Measurements from ENCODE around the gene CROCC.

The CROCC gene

GRCh38 chr1:16982902-16983301 is 61.2 kb downstream of the CROCC start:
- DNase-seq, result no peak
- CTCF ChIA-PET, result interaction anchor here (0.6 kb wide), 1 partner anchor 65 kb away, joined by 3 read pairs; no protein-coding TSS in a partner anchor
- Mint-ChIP-seq H3K4me3 (no peak overlapping the region), H3K9me3 (no peaks in the 10 kb centered on the region), H3K27me3 (peaks cover 60% of the 10 kb centered on the region), H3K4me1 (peaks cover 9% of the 10 kb centered on the region), H3K27ac (no peak overlapping the region), H3K36me3 (peaks cover 7% of the 10 kb centered on the region)

DNA sequence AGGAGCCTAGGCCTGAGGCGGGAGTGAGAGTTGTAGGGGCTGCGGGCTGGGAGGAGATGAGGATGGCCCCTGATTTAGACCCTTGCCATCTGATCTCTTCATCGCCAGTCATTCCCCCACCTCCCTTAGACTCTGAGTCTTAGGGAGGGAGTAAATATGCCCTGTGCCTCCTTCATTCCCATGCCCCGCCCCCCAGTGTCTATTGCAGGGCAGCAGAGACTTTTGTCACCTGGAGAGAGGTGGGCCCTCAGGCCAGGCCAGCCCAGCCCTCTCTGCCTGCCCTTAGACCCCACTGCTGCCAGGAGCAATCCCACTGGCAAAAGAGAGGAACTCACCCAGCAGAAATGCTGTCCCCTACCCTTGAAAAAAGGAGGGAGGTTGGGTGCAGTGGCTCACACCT is 61.9 kb downstream of the CROCC start:
- CTCF ChIA-PET, result interaction anchor here (0.6 kb wide), 1 partner anchor 64 kb away, joined by 3 read pairs; no protein-coding TSS in a partner anchor
- no peak overlapping the region for H3K4me3 Mint-ChIP-seq
- peaks cover 7% of the 10 kb centered on the region for H3K36me3 Mint-ChIP-seq
- peaks cover 52% of the 10 kb centered on the region for H3K27me3 Mint-ChIP-seq
- no peak for DNase-seq
- no peak overlapping the region for H3K27ac Mint-ChIP-seq
- H3K4me1 Mint-ChIP-seq, result peaks cover 9% of the 10 kb centered on the region
- H3K9me3 Mint-ChIP-seq, result no peaks in the 10 kb centered on the region

GRCh38 chr1:16984717-16985116 is 63.0 kb downstream of the CROCC start:
- peaks cover 42% of the 10 kb centered on the region for H3K27me3 Mint-ChIP-seq
- H3K9me3 Mint-ChIP-seq, result no peaks in the 10 kb centered on the region
- H3K27ac Mint-ChIP-seq, result no peak overlapping the region
- no peak overlapping the region for H3K4me3 Mint-ChIP-seq
- CTCF ChIA-PET, result no interaction called here
- H3K36me3 Mint-ChIP-seq, result peaks cover 7% of the 10 kb centered on the region
- DNase-seq, result no peak
- peaks cover 9% of the 10 kb centered on the region for H3K4me1 Mint-ChIP-seq

- H3K4me1 Mint-ChIP-seq, result peaks cover 3% of the 10 kb centered on the region
- CTCF ChIA-PET, result interaction anchor here (1.0 kb wide), 1 partner anchor 11 kb away, joined by 3 read pairs; no protein-coding TSS in a partner anchor
- peaks cover 7% of the 10 kb centered on the region for H3K36me3 Mint-ChIP-seq
- peaks cover 28% of the 10 kb centered on the region for H3K27me3 Mint-ChIP-seq
- H3K9me3 Mint-ChIP-seq, result no peaks in the 10 kb centered on the region
- no peak for DNase-seq
- H3K4me3 Mint-ChIP-seq, result no peak overlapping the region
- H3K27ac Mint-ChIP-seq, result no peak overlapping the region
Measured at GRCh38 chr1:16986113-16986512, 64.4 kb downstream of the CROCC start.

- no peak overlapping the region for H3K4me3 Mint-ChIP-seq
- CTCF ChIA-PET, result interaction anchor here (1.0 kb wide), 1 partner anchor 12 kb away, joined by 3 read pairs; no protein-coding TSS in a partner anchor
- no peak overlapping the region for H3K27ac Mint-ChIP-seq
- no peaks in the 10 kb centered on the region for H3K9me3 Mint-ChIP-seq
- DNase-seq, result no peak
- peaks cover 8% of the 10 kb centered on the region for H3K36me3 Mint-ChIP-seq
- no peaks in the 10 kb centered on the region for H3K4me1 Mint-ChIP-seq
- peaks cover 23% of the 10 kb centered on the region for H3K27me3 Mint-ChIP-seq
Measured at GRCh38 chr1:16986560-16986959, 64.8 kb downstream of the CROCC start.

- Mint-ChIP-seq H3K9me3 (no peaks in the 10 kb centered on the region), H3K4me3 (no peak overlapping the region), H3K27ac (no peak overlapping the region), H3K4me1 (no peaks in the 10 kb centered on the region), H3K27me3 (peaks cover 19% of the 10 kb centered on the region), H3K36me3 (peaks cover 8% of the 10 kb centered on the region)
- CTCF ChIA-PET, result interaction anchor here (1.0 kb wide), 1 partner anchor 12 kb away, joined by 3 read pairs; no protein-coding TSS in a partner anchor
- DNase-seq, result no peak
Measured at GRCh38 chr1:16986962-16987361, 65.2 kb downstream of the CROCC start.

GRCh38 chr1:16988210-16988609 is 66.5 kb downstream of the CROCC start:
- H3K27ac Mint-ChIP-seq, result no peak overlapping the region
- no peak for DNase-seq
- no peak overlapping the region for H3K4me3 Mint-ChIP-seq
- CTCF ChIA-PET, result no interaction called here
- H3K4me1 Mint-ChIP-seq, result no peaks in the 10 kb centered on the region
- no peaks in the 10 kb centered on the region for H3K9me3 Mint-ChIP-seq
- H3K36me3 Mint-ChIP-seq, result peaks cover 8% of the 10 kb centered on the region
- H3K27me3 Mint-ChIP-seq, result peaks cover 7% of the 10 kb centered on the region

DNA sequence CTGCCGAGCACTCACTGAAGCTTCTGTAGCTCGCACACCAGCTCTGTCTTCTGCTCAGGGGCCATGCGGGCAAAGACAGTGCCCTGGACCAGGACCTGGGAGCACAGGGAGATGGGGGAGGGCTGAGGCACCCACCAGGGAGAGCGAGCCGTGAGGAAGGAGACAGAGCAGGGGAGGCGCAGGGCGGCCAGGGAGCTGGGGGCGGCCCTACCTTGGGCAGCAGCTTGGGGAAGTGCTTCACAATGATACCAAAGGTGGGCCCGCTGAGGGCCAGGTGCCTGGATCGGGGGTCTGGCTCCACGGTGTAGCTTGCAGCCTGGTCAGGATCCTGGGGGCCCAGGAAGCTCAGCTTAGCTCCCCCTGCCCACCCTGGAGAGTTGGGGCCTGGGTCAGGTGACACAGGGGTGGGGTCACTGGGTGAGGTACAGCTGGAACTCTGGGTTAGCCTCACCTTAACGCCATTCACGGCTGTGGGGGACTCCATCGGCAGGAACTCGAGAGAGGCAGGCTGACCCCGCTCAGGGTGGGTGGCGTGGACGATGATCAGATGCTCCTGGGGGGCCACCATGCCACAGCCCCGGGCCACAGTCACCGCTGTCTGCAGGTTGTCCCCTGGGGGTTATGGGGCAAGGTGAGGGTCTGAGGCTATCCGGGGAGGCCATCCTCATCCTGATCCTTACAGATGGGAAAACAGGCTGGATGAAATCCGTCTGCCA is 68.1 kb downstream of the CROCC start:
- no peak overlapping the region for H3K27ac Mint-ChIP-seq
- H3K4me3 Mint-ChIP-seq, result no peak overlapping the region
- CTCF ChIA-PET, result no interaction called here
- H3K27me3 Mint-ChIP-seq, result no peaks in the 10 kb centered on the region
- no peaks in the 10 kb centered on the region for H3K9me3 Mint-ChIP-seq
- no peaks in the 10 kb centered on the region for H3K4me1 Mint-ChIP-seq
- peaks cover 9% of the 10 kb centered on the region for H3K36me3 Mint-ChIP-seq
- DNase-seq, result no peak

- Mint-ChIP-seq H3K9me3 (no peaks in the 10 kb centered on the region), H3K36me3 (peaks cover 12% of the 10 kb centered on the region), H3K4me1 (no peaks in the 10 kb centered on the region), H3K27ac (no peak overlapping the region), H3K27me3 (no peaks in the 10 kb centered on the region), H3K4me3 (no peak overlapping the region)
- DNase-seq, result no peak
- CTCF ChIA-PET, result no interaction called here
Measured at GRCh38 chr1:16991571-16991970, 69.8 kb downstream of the CROCC start.

DNA sequence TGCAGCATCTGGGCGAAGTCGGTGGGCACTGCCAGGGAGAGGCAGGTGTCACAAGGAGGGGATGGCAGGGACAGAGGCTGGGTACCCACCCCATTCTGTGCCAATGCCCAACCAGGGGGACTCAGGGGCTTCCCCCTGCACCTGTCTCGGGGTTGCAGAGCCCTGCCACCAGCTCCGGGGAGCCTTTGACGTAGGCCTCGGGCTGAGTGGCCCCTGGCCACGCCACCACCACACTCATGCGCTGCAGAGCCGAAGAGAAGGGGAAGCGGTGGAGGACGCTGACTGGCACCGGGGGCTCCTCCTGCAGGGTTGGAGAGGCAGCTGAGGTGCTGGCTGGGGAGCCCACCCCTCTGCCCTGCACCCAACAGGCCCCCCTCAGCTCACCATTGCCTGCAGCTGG is 70.4 kb downstream of the CROCC start:
- Mint-ChIP-seq H3K9me3 (no peaks in the 10 kb centered on the region), H3K4me3 (no peak overlapping the region), H3K36me3 (peaks cover 12% of the 10 kb centered on the region), H3K27me3 (no peaks in the 10 kb centered on the region), H3K4me1 (no peaks in the 10 kb centered on the region), H3K27ac (no peak overlapping the region)
- CTCF ChIA-PET, result interaction anchor here (1.6 kb wide), 1 partner anchor 10 kb away, joined by 4 read pairs; no protein-coding TSS in a partner anchor
- no peak for DNase-seq

DNA sequence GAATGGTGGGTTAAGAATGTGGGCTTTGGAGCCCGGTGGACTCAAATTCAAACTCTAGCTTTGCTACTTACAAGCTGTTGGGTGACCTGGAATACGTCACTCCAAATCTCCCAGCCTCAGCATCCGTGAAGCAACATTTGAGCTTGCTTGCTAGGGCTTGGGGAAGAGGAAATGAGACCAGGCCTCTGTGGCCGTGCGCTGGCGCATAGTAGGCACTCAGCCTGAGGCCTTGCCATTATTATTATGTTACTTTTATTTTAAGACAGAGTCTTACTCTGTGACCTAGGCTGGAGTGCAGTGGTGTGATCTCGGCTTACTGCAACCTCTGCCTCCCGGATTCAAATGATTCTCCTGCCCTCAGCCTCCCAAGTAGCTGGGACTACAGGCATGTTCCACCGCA is 70.9 kb downstream of the CROCC start:
- peaks cover 12% of the 10 kb centered on the region for H3K36me3 Mint-ChIP-seq
- H3K27ac Mint-ChIP-seq, result no peak overlapping the region
- H3K27me3 Mint-ChIP-seq, result no peaks in the 10 kb centered on the region
- H3K9me3 Mint-ChIP-seq, result no peaks in the 10 kb centered on the region
- CTCF ChIA-PET, result interaction anchor here (1.0 to 1.6 kb wide), 2 partner anchors 11 to 27 kb away, joined by 3 to 4 read pairs; no protein-coding TSS in a partner anchor
- no peak overlapping the region for H3K4me3 Mint-ChIP-seq
- H3K4me1 Mint-ChIP-seq, result no peaks in the 10 kb centered on the region
- DNase-seq, result no peak

DNA sequence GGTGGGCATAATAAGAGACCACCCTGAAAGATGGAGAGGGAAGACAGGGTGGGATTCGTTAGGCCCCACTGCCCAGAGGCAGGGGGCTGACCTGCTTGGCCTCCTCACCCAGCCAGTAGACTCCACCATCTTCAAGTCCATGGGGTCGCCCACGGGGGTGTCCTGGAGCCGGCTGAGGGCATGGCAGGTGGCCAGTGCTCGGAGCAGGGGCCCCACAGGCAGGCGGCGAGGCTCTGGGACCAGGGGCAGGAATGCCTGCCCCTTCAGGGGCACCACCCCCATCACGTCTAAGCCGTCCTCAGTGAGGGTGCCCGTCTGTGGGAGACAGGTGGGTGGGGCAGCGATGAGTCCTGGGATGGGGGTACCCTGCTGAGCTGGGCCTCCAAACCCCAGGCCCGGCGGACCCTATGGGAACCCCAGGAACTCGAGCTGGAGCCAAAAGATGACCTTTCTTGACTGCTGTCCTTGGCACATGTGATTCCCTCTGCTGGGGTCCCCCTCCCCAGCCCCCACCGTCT is 71.8 kb downstream of the CROCC start:
- CTCF ChIA-PET, result interaction anchor here (1.0 to 1.6 kb wide), 2 partner anchors 12 to 28 kb away, joined by 3 to 4 read pairs; no protein-coding TSS in a partner anchor
- H3K4me1 Mint-ChIP-seq, result no peaks in the 10 kb centered on the region
- H3K4me3 Mint-ChIP-seq, result no peak overlapping the region
- no peaks in the 10 kb centered on the region for H3K9me3 Mint-ChIP-seq
- DNase-seq, result no peak
- H3K36me3 Mint-ChIP-seq, result peaks cover 15% of the 10 kb centered on the region
- H3K27ac Mint-ChIP-seq, result no peak overlapping the region
- no peaks in the 10 kb centered on the region for H3K27me3 Mint-ChIP-seq

- no peak for DNase-seq
- CTCF ChIA-PET, result no interaction called here
- Mint-ChIP-seq H3K4me3 (no peak overlapping the region), H3K9me3 (no peaks in the 10 kb centered on the region), H3K36me3 (peaks cover 19% of the 10 kb centered on the region), H3K27me3 (no peaks in the 10 kb centered on the region), H3K4me1 (no peaks in the 10 kb centered on the region), H3K27ac (no peak overlapping the region)
Measured at GRCh38 chr1:16996845-16997244, 75.1 kb downstream of the CROCC start.

DNA sequence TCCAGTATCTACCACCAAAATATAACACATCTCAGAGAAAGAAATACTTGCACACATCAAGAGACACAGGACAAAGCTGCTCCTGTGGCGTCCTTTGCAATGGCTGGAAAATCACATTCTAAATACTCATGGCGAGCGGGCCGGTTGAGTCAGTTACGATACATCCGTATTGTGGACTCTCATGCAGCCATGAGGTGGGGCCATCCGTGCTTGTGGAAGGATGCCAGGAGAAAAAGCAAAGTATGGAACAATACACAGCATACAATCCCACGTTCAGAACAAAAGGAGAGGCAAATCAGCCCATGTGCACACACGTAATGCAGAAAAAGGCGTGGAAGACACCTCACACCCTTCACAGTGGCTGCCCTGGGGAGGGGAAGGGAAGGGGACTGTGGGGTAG is 76.9 kb downstream of the CROCC start:
- no peaks in the 10 kb centered on the region for H3K4me1 Mint-ChIP-seq
- no peak for DNase-seq
- CTCF ChIA-PET, result no interaction called here
- no peaks in the 10 kb centered on the region for H3K27me3 Mint-ChIP-seq
- H3K36me3 Mint-ChIP-seq, result peaks cover 21% of the 10 kb centered on the region
- H3K27ac Mint-ChIP-seq, result no peak overlapping the region
- H3K9me3 Mint-ChIP-seq, result no peaks in the 10 kb centered on the region
- H3K4me3 Mint-ChIP-seq, result no peak overlapping the region

- CTCF ChIA-PET, result interaction anchor here (1.1 kb wide), 1 partner anchor 8 kb away, joined by 3 read pairs; no protein-coding TSS in a partner anchor
- H3K36me3 Mint-ChIP-seq, result peaks cover 27% of the 10 kb centered on the region
- H3K27me3 Mint-ChIP-seq, result no peaks in the 10 kb centered on the region
- H3K4me1 Mint-ChIP-seq, result no peaks in the 10 kb centered on the region
- H3K4me3 Mint-ChIP-seq, result no peak overlapping the region
- no peak for DNase-seq
- no peaks in the 10 kb centered on the region for H3K9me3 Mint-ChIP-seq
- H3K27ac Mint-ChIP-seq, result no peak overlapping the region
Measured at GRCh38 chr1:16999863-17000262, 78.1 kb downstream of the CROCC start.
